SK-N-MC (cell line): ENCODE results near the gene RDX.
A peak's percentile ranks its signal among the peaks of the same experiment; 100 is the strongest.
"Not testable (repeated sequence)": the region's sequence is repeated elsewhere in the genome, so short reads cannot be mapped to it uniquely, and the experiment has no call there.

Source experiments
- DNase-seq: peaks from one replicate; pipeline ENCODE4 v3.0.0-alpha.2; 2011; ENCODE audit warnings: low read depth, low spot score
- H3K27ac ChIP-seq: fragments of 200-600 bp; sonication (generic); 2 replicates; pipeline ENCODE4 v1.5.1; 2016; ENCODE audit warnings: mixed run types
- H3K36me3 ChIP-seq: fragments of 200-600 bp; sonication (generic); 2 replicates; pipeline ENCODE4 v1.6.1; 2017; ENCODE audit warnings: antibody characterized with exemption, low read length, mixed read lengths; ENCODE audit not compliant: insufficient read depth
- H3K4me3 ChIP-seq: fragments of 200-600 bp; sonication (generic); 2 replicates; pipeline ENCODE4 v1.5.1; 2016
- H3K9ac ChIP-seq: fragments of 200-600 bp; sonication (generic); 2 replicates; pipeline ENCODE4 v1.8.0; 2017; ENCODE audit warnings: mixed run types, mixed read lengths; ENCODE audit not compliant: insufficient read length
- H3K9me3 ChIP-seq: fragments of 200-600 bp; sonication (generic); 2 replicates; pipeline ENCODE4 v1.6.1; 2017; ENCODE audit warnings: low read depth, mild to moderate bottlenecking, antibody characterized with exemption, low read length, moderate library complexity, mixed read lengths
- EZH2 ChIP-seq: fragments of 200-600 bp; sonication (generic); IDR thresholded peaks from one replicate; pipeline ENCODE4 v1.6.1; 2017; ENCODE audit warnings: antibody characterized with exemption
- FOXP2 ChIP-seq: optimal IDR thresholded peaks from 2 replicates; pipeline ENCODE3; 2011; ENCODE audit warnings: mild to moderate bottlenecking, moderate library complexity; ENCODE audit not compliant: insufficient read depth; ENCODE audit errors: extremely low read length, control extremely low read depth
- POLR2AphosphoS5 ChIP-seq: IDR thresholded peaks from 2 replicates; pipeline ENCODE4 v1.6.1; 2012; ENCODE audit warnings: mild to moderate bottlenecking, low read depth, low read length, borderline replicate concordance

RDX gene

GRCh38 chr11:110311783-110312579, 15.6 kb upstream of the RDX start:
- no peak for DNase-seq
- Histone ChIP-seq H3K9ac (no peak overlapping the region), H3K27ac (peak overlapping the region; percentile 67), H3K36me3 (no peaks in the 10 kb centered on the region), H3K4me3 (no peak overlapping the region), H3K9me3 (no peaks in the 10 kb centered on the region)
- TF ChIP-seq FOXP2, result no peak
- TF ChIP-seq POLR2AphosphoS5, result no peak
- TF ChIP-seq EZH2, result no peak

- no peaks in the 10 kb centered on the region for H3K36me3 ChIP-seq
- H3K9me3 ChIP-seq, result no peaks in the 10 kb centered on the region
- TF ChIP-seq FOXP2 (no peak), POLR2AphosphoS5 (no peak), EZH2 (no peak)
- no peak for DNase-seq
- no peak overlapping the region for H3K4me3 ChIP-seq
- no peak overlapping the region for H3K9ac ChIP-seq
- no peak overlapping the region for H3K27ac ChIP-seq
These were observed 11.7 kb upstream of the RDX start for GRCh38 chr11:110308071-110308470.

- H3K9ac ChIP-seq, H3K36me3 ChIP-seq, H3K9me3 ChIP-seq, H3K4me3 ChIP-seq, DNase-seq: not testable (repeated sequence)
- H3K27ac ChIP-seq, result 0 out of 2 replicates have a peak overlapping the region, but pooled peaks have one; percentile 10
These were observed 9.6 kb upstream of the RDX start for GRCh38 chr11:110306019-110306388.

- no peak overlapping the region for H3K9ac ChIP-seq
- TF ChIP-seq POLR2AphosphoS5 (no peak), EZH2 (no peak), FOXP2 (no peak)
- H3K9me3 ChIP-seq, result no peaks in the 10 kb centered on the region
- H3K4me3 ChIP-seq, result no peak overlapping the region
- 0 out of 2 replicates have a peak overlapping the region, but pooled peaks have one; percentile 10 for H3K27ac ChIP-seq
- no peaks in the 10 kb centered on the region for H3K36me3 ChIP-seq
- DNase-seq, result no peak
These were observed 9.0 kb upstream of the RDX start for GRCh38 chr11:110305169-110306018.

GRCh38 chr11:110303414-110303826, 7.0 kb upstream of the RDX start:
- no peak for DNase-seq
- no peak overlapping the region for H3K27ac ChIP-seq
- TF ChIP-seq POLR2AphosphoS5, result no peak
- TF ChIP-seq EZH2, result no peak
- no peak for TF ChIP-seq FOXP2
- H3K9ac ChIP-seq, result no peak overlapping the region
- no peak overlapping the region for H3K4me3 ChIP-seq
- no peaks in the 10 kb centered on the region for H3K9me3 ChIP-seq
- no peaks in the 10 kb centered on the region for H3K36me3 ChIP-seq

GRCh38 chr11:110301577-110301976, 5.2 kb upstream of the RDX start:
- H3K9ac ChIP-seq, result no peak overlapping the region
- no peak for DNase-seq
- TF ChIP-seq EZH2 (no peak), POLR2AphosphoS5 (no peak), FOXP2 (no peak)
- no peak overlapping the region for H3K27ac ChIP-seq
- H3K36me3 ChIP-seq, result no peaks in the 10 kb centered on the region
- H3K9me3 ChIP-seq, result no peaks in the 10 kb centered on the region
- no peak overlapping the region for H3K4me3 ChIP-seq

- TF ChIP-seq POLR2AphosphoS5 (no peak), FOXP2 (no peak), EZH2 (no peak)
- no peaks in the 10 kb centered on the region for H3K9me3 ChIP-seq
These were observed 4.6 kb upstream of the RDX start for GRCh38 chr11:110301032-110301431.

GRCh38 chr11:110299006-110299785, 2.8 kb upstream of the RDX start:
- H3K9ac ChIP-seq, result no peak overlapping the region
- H3K36me3 ChIP-seq, result no peaks in the 10 kb centered on the region
- H3K4me3 ChIP-seq, result no peak overlapping the region
- H3K27ac ChIP-seq, result no peak overlapping the region
- TF ChIP-seq POLR2AphosphoS5 (no peak), FOXP2 (no peak), EZH2 (no peak)
- H3K9me3 ChIP-seq, result no peaks in the 10 kb centered on the region
- DNase-seq, result no peak

More at GRCh38 chr11:110301032-110301431, 4.6 kb upstream of the RDX start:
- Histone ChIP-seq H3K9ac (no peak overlapping the region), H3K36me3 (no peaks in the 10 kb centered on the region), H3K27ac (no peak overlapping the region), H3K4me3 (no peak overlapping the region)
- DNase-seq, result no peak
